Keratinocyte (primary cell): ENCODE results near the gene PLAAT2. TPM values are rescaled to one million over a fixed set of nuclear protein-coding genes. Genes with fewer than 3 reads are reported as not detected.
A peak's percentile ranks its signal among the peaks of the same experiment; 100 is the strongest.
"Not testable (repeated sequence)": the region's sequence is repeated elsewhere in the genome, so short reads cannot be mapped to it uniquely, and the experiment has no call there.

Source experiments
- DNase-seq: peaks from one replicate; pipeline ENCODE4 v3.0.0-alpha.2; 2011; ENCODE audit warnings: low read depth, missing footprints, low spot score
- FAIRE-seq: peaks from 2 replicates; lab custom pipeline; 2011; peaks lifted over from hg19 to GRCh38; lab: Jason Lieb, UNC
- H2AFZ ChIP-seq: 2 replicates; pipeline ENCODE4 v1.6.0; 2012; ENCODE audit warnings: low read length, control low read depth, inconsistent platforms; ENCODE audit not compliant: control insufficient read depth
- H3K27ac ChIP-seq: 2 replicates; pipeline ENCODE4 v1.5.1; 2011; ENCODE audit warnings: low read length; ENCODE audit not compliant: control insufficient read depth, insufficient read depth
- H3K27me3 ChIP-seq: 3 replicates; pipeline ENCODE4 v1.6.0; 2011; ENCODE audit warnings: low read length; ENCODE audit not compliant: control insufficient read depth, insufficient read depth; ENCODE audit errors: extremely low read depth
- H3K36me3 ChIP-seq, 2 experiments: 2 replicates in 1 of 2; 3 replicates in 1 of 2; pipeline ENCODE4 v1.5.1; 2011; ENCODE audit warnings: low read length in 2 of 2, mild to moderate bottlenecking in 1 of 2; ENCODE audit not compliant: control insufficient read depth in 2 of 2, insufficient read depth in 2 of 2; ENCODE audit errors: extremely low read depth in 1 of 2
- H3K4me1 ChIP-seq: 3 replicates; pipeline ENCODE4 v1.5.1; 2011; ENCODE audit warnings: low read length; ENCODE audit not compliant: control insufficient read depth, insufficient read depth; ENCODE audit errors: extremely low read depth
- H3K4me2 ChIP-seq: 3 replicates; pipeline ENCODE4 v1.6.0; 2011; ENCODE audit warnings: low read depth, low read length; ENCODE audit not compliant: control insufficient read depth, insufficient read depth; ENCODE audit errors: extremely low read depth
- H3K4me3 ChIP-seq, 3 experiments: fragments of 200-600 bp in 1 of 3; sonication (generic) in 1 of 3; 2 replicates in 2 of 3; 3 replicates in 1 of 3; pipeline ENCODE4 v1.5.1; 2011 to 2016; ENCODE audit warnings: low read length in 3 of 3, mild to moderate bottlenecking in 3 of 3, control low read depth in 2 of 3, inconsistent platforms in 1 of 3, low read depth in 1 of 3, mixed read lengths in 1 of 3, mixed run types in 1 of 3, moderate library complexity in 1 of 3; ENCODE audit not compliant: control insufficient read depth in 2 of 3, insufficient read depth in 2 of 3; ENCODE audit errors: extremely low read depth in 1 of 3
- H3K79me2 ChIP-seq: 2 replicates; pipeline ENCODE4 v1.6.0; 2012; ENCODE audit warnings: low read length; ENCODE audit not compliant: control insufficient read depth, insufficient read depth
- H3K9ac ChIP-seq: 3 replicates; pipeline ENCODE4 v1.6.0; 2011; ENCODE audit warnings: low read length; ENCODE audit not compliant: control insufficient read depth, insufficient read depth; ENCODE audit errors: extremely low read depth
- H3K9me1 ChIP-seq: 3 replicates; pipeline ENCODE4 v1.6.0; 2011; ENCODE audit warnings: low read length; ENCODE audit not compliant: control insufficient read depth, insufficient read depth; ENCODE audit errors: extremely low read depth
- H3K9me3 ChIP-seq: 2 replicates; pipeline ENCODE4 v1.5.1; 2012; ENCODE audit warnings: low read depth, low read length; ENCODE audit not compliant: control insufficient read depth
- H4K20me1 ChIP-seq: 3 replicates; pipeline ENCODE4 v1.6.0; 2011; ENCODE audit warnings: low read length; ENCODE audit not compliant: control insufficient read depth, insufficient read depth; ENCODE audit errors: extremely low read depth
- EZH2 ChIP-seq: IDR thresholded peaks from one replicate; pipeline ENCODE4 v1.6.1; 2012; ENCODE audit warnings: inconsistent platforms, mild to moderate bottlenecking, low read length, moderate library complexity
- dilution Hi-C: fragments of 300-500 bp; cut with MboI; formaldehyde crosslinking; loops from one replicate; pipeline ENCODE4 v1.7.0; 2020; ENCODE audit warnings: low sequenced_read_pairs; ENCODE audit not compliant: extremely low pct_ligation_motif_present
- polyA plus RNA-seq, 5 experiments: library from polyadenylated mRNA; depleted of rRNA in 3 of 5; stranded (reverse) in 3 of 5; stranded (forward) in 1 of 5; unstranded in 1 of 5; fragments of >200 nt; gene quantifications; 1 replicate in 1 of 5; 2 replicates in 3 of 5; 3 replicates in 1 of 5; pipeline versions ENCODE4 v1.2.1 to v1.2.3, GENCODE V29; 2011 to 2012; ENCODE audit warnings: missing spikeins in 2 of 5, low read depth in 1 of 5, low replicate concordance in 1 of 5
- TF ChIP-seq, protein P1 (sequence below), 3 experiments: IDR thresholded peaks in 1 of 3; conservative IDR thresholded peaks in 1 of 3; optimal IDR thresholded peaks in 1 of 3; 2 replicates in 2 of 3; 3 replicates in 1 of 3; pipeline versions ENCODE3 to v1.5.1; 2011; ENCODE audit warnings: low read length in 3 of 3, mild to moderate bottlenecking in 3 of 3, moderate library complexity in 2 of 3, control low read depth in 1 of 3, inconsistent platforms in 1 of 3; ENCODE audit not compliant: insufficient read depth in 2 of 3; ENCODE audit errors: extremely low read depth in 1 of 3

Gene PLAAT2
- polyA plus RNA-seq, 1 donor (not counting 4 experiments of a cell fraction or from before 2014, with no cell fraction given), result 0.29 TPM

DNA sequence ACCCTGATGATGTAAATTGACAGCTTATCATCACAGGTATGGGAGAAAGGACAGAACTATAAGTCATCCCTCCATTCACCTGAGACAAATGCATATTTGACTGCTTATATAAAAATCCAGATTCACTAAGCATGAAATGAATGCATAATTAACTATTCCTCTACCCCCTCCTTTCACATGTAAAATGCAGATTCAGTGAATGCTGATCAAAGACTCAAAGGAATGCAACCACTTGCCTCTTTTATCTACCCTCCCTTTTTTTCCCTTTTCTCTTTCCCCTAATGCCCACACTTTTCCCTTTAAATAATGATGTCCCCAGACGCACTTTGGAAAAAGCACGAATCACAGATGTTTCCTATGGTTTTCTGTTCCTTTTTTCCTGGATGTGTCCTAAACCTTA, 31.1 kb downstream of the PLAAT2 start:
- no peak overlapping the region for H3K27ac ChIP-seq

DNA sequence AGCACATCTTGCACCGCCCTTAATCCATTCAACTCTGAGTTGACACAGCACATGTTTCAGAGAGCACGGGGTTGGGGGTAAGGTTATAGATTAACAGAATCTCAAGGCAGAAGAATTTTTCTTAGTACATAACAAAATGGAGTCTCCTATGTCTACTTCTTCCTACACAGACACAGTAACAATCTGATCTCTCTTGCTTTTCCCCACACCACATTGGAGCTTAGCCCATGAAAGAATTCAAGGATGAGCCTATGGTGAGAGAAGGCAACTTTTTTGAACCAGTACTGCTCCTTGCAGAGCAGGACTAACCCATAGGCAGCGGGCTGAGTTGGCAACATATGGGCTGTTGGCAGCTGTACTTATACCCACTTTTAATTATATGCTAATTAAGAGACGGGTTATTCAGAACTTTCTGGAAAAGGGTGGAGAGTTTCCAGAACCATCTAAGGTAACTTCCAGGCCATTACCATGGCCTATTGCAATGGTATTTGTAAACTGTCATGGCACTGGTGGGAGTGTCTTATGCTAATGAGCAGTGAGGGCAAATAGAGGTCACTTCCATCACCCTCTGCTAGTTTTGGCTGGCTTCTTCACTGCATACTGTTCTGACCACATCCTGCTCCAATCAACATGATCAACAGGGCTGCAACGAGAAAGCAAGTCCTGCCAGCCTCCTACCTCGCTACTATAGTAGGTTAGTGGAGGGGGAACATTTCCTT, 31.9 kb downstream of the PLAAT2 start:
- peaks cover 19% of the 10 kb centered on the region for H3K4me1 ChIP-seq
- H3K9ac ChIP-seq, H4K20me1 ChIP-seq, H3K9me3 ChIP-seq, H3K9me1 ChIP-seq, H3K27ac ChIP-seq, H3K27me3 ChIP-seq, H2AFZ ChIP-seq, H3K79me2 ChIP-seq, dilution Hi-C loops, H3K4me3 ChIP-seq, H3K36me3 ChIP-seq: not testable (repeated sequence)
- FAIRE-seq (peak; percentile 20), DNase-seq (peak; percentile 17)
- peak overlapping the region; percentile 51 for H3K4me2 ChIP-seq

More for the DNA sequence above, 31.1 kb downstream of the PLAAT2 start:
- no peaks in the 10 kb centered on the region for H3K79me2 ChIP-seq
- H3K9me3 ChIP-seq, result no peaks in the 10 kb centered on the region
- no peak for TF ChIP-seq EZH2
- TF ChIP-seq, protein P1, sequence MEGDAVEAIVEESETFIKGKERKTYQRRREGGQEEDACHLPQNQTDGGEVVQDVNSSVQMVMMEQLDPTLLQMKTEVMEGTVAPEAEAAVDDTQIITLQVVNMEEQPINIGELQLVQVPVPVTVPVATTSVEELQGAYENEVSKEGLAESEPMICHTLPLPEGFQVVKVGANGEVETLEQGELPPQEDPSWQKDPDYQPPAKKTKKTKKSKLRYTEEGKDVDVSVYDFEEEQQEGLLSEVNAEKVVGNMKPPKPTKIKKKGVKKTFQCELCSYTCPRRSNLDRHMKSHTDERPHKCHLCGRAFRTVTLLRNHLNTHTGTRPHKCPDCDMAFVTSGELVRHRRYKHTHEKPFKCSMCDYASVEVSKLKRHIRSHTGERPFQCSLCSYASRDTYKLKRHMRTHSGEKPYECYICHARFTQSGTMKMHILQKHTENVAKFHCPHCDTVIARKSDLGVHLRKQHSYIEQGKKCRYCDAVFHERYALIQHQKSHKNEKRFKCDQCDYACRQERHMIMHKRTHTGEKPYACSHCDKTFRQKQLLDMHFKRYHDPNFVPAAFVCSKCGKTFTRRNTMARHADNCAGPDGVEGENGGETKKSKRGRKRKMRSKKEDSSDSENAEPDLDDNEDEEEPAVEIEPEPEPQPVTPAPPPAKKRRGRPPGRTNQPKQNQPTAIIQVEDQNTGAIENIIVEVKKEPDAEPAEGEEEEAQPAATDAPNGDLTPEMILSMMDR (optimal IDR thresholded peaks at IDR 0.05 in 1 of 3, IDR thresholded peaks at IDR 0.05 in 1 of 3, conservative IDR thresholded peaks at IDR 0.05 in 1 of 3; ENCODE audit: extremely low read depth in 1 of 3, insufficient read depth in 2 of 3, low read length in 3 of 3), result no peak
- no peaks in the 10 kb centered on the region for H3K36me3 ChIP-seq
- dilution Hi-C loops, result no loop called here
- no peaks in the 10 kb centered on the region for H4K20me1 ChIP-seq
- no peaks in the 10 kb centered on the region for H3K9me1 ChIP-seq
- no peak overlapping the region for H3K4me3 ChIP-seq
- H3K9ac ChIP-seq, result no peak overlapping the region
- H3K27me3 ChIP-seq, result no peaks in the 10 kb centered on the region
- H3K4me2 ChIP-seq, result no peak overlapping the region
- peaks cover 26% of the 10 kb centered on the region for H3K4me1 ChIP-seq
- DNase-seq (no peak), FAIRE-seq (no peak)
- H2AFZ ChIP-seq, result no peak overlapping the region

DNA sequence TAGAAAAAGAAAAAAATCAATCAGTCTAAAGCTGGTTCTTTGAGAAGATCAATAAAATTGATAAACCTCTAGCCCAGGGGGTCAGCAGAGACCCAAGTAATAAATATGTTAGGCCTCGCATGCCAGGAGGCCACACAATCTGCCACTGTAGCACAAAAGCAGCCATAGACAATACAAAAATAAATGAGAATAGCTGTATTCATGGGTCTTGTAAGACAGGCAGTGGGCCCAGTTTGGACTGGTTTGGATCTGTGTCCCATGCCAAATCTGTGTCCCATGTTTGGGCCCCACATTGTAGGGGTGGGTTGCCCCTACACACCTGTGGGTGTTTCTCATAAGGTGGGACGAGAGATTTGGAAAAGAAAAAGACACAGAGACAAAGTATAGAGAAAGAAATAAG, 33.2 kb downstream of the PLAAT2 start:
- Histone ChIP-seq H3K4me2 (no peak overlapping the region), H3K9me1 (no peaks in the 10 kb centered on the region), H3K9me3 (no peaks in the 10 kb centered on the region), H3K27ac (no peak overlapping the region), H3K27me3 (no peaks in the 10 kb centered on the region), H4K20me1 (no peaks in the 10 kb centered on the region), H3K4me3 (no peak overlapping the region), H2AFZ (no peak overlapping the region), H3K36me3 (no peaks in the 10 kb centered on the region), H3K9ac (no peak overlapping the region), H3K79me2 (no peaks in the 10 kb centered on the region), H3K4me1 (peaks cover 19% of the 10 kb centered on the region)
- dilution Hi-C loops, result no loop called here
- FAIRE-seq (no peak), DNase-seq (no peak)
- TF ChIP-seq, protein P1 (optimal IDR thresholded peaks at IDR 0.05 in 1 of 3, IDR thresholded peaks at IDR 0.05 in 1 of 3, conservative IDR thresholded peaks at IDR 0.05 in 1 of 3; ENCODE audit: extremely low read depth in 1 of 3, insufficient read depth in 2 of 3, low read length in 3 of 3), result no peak
- TF ChIP-seq EZH2, result no peak

DNA sequence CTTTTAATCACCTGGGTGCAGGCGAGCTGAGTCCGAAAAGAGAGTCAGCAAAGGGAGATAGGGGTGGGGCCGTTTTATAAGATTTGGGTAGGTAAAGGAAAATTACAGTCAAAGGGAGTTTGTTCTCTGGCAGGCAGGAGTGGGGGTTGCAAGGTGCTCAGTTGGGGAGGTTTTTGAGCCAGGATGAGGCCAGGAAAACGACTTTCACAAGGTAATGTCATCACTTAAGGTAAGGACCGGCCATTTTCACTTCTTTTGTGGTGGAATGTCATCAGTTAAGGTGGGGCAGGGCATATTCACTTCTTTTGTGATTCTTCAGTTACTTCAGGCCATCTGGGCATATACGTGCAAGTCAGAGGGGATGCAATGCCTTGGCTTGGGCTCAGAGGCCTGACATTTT, 33.8 kb downstream of the PLAAT2 start:
- DNase-seq, H2AFZ ChIP-seq, H3K27ac ChIP-seq, H3K4me3 ChIP-seq, H4K20me1 ChIP-seq, FAIRE-seq, H3K27me3 ChIP-seq, H3K9me3 ChIP-seq, H3K36me3 ChIP-seq, H3K4me2 ChIP-seq, H3K79me2 ChIP-seq, H3K9me1 ChIP-seq, dilution Hi-C loops, H3K9ac ChIP-seq: not testable (repeated sequence)
- peaks cover 19% of the 10 kb centered on the region for H3K4me1 ChIP-seq
